ENCODE results near the gene PALB2.

DNA sequence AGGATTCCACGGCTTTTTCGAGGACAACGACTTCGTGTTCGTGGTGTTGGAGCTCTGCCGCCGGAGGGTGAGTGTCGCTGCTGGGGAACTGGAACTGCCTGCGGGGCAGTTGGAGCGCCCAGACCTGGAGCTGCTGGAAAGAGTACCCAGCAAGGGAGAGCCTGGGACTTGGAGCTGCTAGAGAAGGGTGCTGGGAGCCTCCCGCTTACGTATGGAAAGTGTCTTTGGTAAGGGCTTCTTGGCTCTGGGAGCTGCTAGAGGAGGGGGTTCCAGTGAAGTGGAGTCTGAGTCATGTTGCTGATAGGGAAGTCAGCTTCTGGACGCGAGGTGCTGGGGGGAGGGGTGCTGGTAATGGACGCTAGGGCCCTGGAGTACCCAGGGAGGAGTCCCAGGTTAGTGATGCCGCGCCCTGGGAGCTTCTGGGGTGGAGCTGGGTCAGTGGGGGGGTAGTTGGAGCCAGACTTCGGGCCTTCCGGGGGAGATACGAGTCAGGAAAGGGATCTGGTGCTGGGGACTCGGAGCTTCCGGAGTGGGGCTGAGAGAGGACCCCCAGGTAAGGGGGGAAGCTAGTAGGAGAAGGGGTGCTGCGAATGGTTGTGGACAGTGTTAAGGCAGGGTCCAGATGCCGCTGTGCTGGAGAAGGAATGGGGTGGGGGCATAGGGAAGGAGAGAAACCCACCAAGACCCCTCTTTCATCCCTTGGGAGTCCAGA lies 38.3 kb upstream of the PALB2 start:
- TF ChIP-seq, protein P1, sequence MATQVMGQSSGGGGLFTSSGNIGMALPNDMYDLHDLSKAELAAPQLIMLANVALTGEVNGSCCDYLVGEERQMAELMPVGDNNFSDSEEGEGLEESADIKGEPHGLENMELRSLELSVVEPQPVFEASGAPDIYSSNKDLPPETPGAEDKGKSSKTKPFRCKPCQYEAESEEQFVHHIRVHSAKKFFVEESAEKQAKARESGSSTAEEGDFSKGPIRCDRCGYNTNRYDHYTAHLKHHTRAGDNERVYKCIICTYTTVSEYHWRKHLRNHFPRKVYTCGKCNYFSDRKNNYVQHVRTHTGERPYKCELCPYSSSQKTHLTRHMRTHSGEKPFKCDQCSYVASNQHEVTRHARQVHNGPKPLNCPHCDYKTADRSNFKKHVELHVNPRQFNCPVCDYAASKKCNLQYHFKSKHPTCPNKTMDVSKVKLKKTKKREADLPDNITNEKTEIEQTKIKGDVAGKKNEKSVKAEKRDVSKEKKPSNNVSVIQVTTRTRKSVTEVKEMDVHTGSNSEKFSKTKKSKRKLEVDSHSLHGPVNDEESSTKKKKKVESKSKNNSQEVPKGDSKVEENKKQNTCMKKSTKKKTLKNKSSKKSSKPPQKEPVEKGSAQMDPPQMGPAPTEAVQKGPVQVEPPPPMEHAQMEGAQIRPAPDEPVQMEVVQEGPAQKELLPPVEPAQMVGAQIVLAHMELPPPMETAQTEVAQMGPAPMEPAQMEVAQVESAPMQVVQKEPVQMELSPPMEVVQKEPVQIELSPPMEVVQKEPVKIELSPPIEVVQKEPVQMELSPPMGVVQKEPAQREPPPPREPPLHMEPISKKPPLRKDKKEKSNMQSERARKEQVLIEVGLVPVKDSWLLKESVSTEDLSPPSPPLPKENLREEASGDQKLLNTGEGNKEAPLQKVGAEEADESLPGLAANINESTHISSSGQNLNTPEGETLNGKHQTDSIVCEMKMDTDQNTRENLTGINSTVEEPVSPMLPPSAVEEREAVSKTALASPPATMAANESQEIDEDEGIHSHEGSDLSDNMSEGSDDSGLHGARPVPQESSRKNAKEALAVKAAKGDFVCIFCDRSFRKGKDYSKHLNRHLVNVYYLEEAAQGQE (IDR thresholded peaks at IDR 0.05; ENCODE audit: low read depth, low read length): no peak
- TF ChIP-seq, protein P2, sequence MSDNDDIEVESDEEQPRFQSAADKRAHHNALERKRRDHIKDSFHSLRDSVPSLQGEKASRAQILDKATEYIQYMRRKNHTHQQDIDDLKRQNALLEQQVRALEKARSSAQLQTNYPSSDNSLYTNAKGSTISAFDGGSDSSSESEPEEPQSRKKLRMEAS (IDR thresholded peaks at IDR 0.05; ENCODE audit: low read depth): no peak
- TF ChIP-seq CTCF (IDR thresholded peaks at IDR 0.05) (no peak), EZH2phosphoT487 (IDR thresholded peaks at IDR 0.05; ENCODE audit: borderline replicate concordance, low read depth) (no peak), JUND (IDR thresholded peaks at IDR 0.05) (0 out of 2 replicates have a peak, but pooled peaks have one; percentile 11), FOSL2 (IDR thresholded peaks at IDR 0.05; ENCODE audit: borderline replicate concordance, low read depth) (0 out of 2 replicates have a peak, but pooled peaks have one; percentile 14), YY1 (IDR thresholded peaks at IDR 0.05; ENCODE audit: low read depth) (no peak), FOXJ3 (CRISPR knock-in tag; IDR thresholded peaks at IDR 0.05) (no peak), GABPA (IDR thresholded peaks at IDR 0.05; ENCODE audit: low read depth) (no peak), NFIC (IDR thresholded peaks at IDR 0.05; ENCODE audit: borderline replicate concordance) (no peak), TAF1 (IDR thresholded peaks at IDR 0.05; ENCODE audit: borderline replicate concordance, low read depth, low read length) (no peak)
- TF ChIP-seq, protein P3, sequence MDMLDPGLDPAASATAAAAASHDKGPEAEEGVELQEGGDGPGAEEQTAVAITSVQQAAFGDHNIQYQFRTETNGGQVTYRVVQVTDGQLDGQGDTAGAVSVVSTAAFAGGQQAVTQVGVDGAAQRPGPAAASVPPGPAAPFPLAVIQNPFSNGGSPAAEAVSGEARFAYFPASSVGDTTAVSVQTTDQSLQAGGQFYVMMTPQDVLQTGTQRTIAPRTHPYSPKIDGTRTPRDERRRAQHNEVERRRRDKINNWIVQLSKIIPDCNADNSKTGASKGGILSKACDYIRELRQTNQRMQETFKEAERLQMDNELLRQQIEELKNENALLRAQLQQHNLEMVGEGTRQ (IDR thresholded peaks at IDR 0.05; ENCODE audit: borderline replicate concordance, low read depth, low read length): no peak

Measured in SK-N-SH (cell line).